KOPT-K1 (cell line): ENCODE results near the gene VWCE.

Source experiments
- H3K27ac ChIP-seq: fragments of 200-600 bp; sonication (generic); 2 replicates; pipeline ENCODE4 v1.5.1; 2016; ENCODE audit warnings: antibody characterized with exemption, mild to moderate bottlenecking, low read depth, low read length; ENCODE audit not compliant: poor library complexity, severe bottlenecking
- H3K36me3 ChIP-seq: fragments of 200-600 bp; sonication (generic); 2 replicates; pipeline ENCODE4 v1.5.1; 2017; ENCODE audit warnings: antibody characterized with exemption, mild to moderate bottlenecking, low read length, moderate library complexity; ENCODE audit not compliant: insufficient read depth
- H3K9me3 ChIP-seq: fragments of 200-600 bp; sonication (generic); 2 replicates; pipeline ENCODE4 v1.5.1; 2017; ENCODE audit warnings: antibody characterized with exemption, low read length, mild to moderate bottlenecking; ENCODE audit not compliant: insufficient read depth, poor library complexity, severe bottlenecking

VWCE gene

DNA sequence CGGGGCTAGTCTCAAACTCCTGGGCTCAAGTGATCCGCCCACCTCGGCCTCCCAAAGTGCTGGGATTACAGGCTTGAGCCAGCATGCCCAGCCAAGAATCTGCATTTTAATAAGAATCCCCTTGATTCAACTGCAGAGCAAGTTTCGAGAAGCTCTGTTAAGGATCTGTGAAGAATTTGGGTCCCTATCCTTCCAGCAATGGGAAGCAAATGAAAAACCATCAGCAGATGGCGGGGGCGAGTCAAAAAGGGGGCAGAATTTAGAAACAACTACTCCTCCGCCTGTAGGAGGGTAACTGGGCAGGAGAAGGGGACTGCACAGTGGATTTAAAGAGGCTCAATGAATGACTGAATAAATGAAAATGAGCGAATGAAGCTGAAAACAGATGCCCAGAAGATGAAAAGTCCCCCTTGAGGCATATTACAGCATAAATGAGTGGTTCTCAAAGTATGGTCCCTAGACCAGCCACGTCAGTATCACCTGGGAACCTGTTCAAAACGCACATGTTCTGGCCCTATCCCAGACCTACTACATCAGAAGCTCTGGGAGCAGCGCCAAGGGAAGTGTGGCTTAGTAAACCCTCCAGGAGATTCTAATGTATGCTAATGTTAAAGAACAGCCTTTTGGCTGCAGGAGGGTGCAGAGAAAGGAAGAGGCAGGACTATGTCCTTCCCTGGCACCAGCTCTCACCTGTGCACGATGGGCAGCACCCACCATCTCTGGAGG, 15.0 kb downstream of the VWCE start:
- H3K36me3 ChIP-seq = peaks cover 35% of the 10 kb centered on the region; the same call in 1 of the 2 replicates
- H3K27ac ChIP-seq = no peak overlapping the region
- no peaks in the 10 kb centered on the region for H3K9me3 ChIP-seq

DNA sequence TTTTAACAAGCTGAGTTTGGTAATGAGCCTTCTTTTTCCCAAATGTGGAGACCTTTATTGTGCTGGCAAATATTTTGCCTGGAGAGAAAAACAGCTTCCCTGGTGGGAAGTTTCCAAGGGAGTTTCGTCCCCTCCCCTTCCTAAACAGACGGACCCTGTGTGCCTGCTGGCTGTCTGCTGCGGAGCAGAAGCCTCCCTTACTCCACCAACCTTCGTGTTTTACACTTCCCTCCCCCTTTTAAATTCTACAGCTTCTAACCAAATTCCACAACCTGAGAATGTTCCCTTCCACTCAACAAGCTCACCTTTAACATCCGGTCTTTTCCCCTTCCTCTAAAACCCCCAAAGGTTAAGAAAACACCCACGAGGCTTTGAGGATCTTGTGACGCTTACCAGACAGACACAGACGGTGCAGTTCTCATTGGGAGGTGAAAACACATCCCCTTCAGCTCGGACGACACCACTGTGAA, 17.1 kb downstream of the VWCE start:
- peaks cover 34% of the 10 kb centered on the region; the same call in 1 of the 2 replicates for H3K36me3 ChIP-seq

DNA sequence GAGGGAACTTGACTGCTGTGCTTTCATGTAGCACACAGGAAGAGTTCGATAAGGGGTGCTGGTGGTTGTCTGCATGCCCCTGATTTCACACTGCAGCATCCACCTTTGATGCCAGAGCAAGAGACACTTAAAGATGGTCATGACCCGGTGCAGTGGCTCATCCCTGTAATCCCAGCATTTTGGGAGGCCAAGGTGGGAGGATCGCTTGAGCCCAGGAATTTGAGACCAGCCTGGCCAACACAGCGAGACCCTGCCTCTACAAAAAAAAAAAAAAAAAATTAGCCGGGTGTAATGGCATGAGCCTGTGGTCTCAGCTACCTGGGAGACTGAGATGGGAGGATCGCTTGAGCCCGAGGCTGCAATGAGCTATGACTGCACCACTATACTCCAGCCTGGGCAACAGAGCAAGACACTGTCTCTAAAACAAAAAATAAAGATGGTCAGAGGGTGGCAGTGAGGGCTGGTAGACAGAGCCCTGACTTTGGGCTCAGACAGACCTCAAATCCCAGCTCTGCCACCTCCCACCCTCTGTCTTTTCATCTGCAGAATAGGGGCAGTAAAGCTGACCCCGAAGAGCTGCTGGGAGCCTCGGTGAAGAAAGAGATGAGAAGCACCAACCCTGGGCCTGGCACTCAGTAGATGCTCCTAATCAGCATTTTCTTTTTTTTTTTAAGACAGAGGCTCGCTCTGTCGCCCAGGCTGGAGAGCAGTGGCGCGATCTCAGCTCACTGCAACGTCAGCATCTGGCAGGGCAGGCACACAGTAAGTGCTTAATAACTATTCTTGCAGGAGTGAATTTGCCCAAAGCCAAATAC, 17.7 kb downstream of the VWCE start:
- Histone ChIP-seq H3K36me3 (peaks cover 37% of the 10 kb centered on the region; the same call in 1 of the 2 replicates), H3K27ac (no peak overlapping the region), H3K9me3 (no peaks in the 10 kb centered on the region)

More for the DNA sequence above, 17.1 kb downstream of the VWCE start:
- Histone ChIP-seq H3K27ac (no peak overlapping the region), H3K9me3 (no peaks in the 10 kb centered on the region)

GRCh38 chr11:61275191-61275590, 19.9 kb downstream of the VWCE start:
- H3K36me3 ChIP-seq = peaks cover 32% of the 10 kb centered on the region; the same call in 1 of the 2 replicates
- no peaks in the 10 kb centered on the region for H3K9me3 ChIP-seq
- H3K27ac ChIP-seq = no peak overlapping the region

DNA sequence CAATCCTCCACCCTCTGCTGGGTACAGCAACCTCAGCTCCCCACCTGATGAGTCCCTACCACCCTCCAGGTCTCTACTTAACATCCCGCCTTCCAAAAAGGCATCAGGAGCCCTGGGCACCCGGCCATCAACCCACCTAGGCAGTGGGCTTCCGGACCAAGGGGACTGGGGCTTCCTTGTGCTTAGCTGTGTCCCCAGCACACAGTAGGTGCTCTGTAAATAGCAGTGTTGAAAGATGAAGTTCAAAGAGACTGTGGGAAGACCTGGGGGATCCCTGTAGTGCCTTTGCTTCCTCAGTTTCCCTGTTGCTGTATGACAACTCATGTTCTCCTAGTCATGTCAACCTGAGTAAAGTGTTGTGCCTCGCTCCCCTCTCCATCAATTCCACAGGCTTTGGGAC, 21.0 kb downstream of the VWCE start:
- Histone ChIP-seq H3K9me3 (no peaks in the 10 kb centered on the region), H3K27ac (no peak overlapping the region), H3K36me3 (peaks cover 29% of the 10 kb centered on the region; the same call in 1 of the 2 replicates)

DNA sequence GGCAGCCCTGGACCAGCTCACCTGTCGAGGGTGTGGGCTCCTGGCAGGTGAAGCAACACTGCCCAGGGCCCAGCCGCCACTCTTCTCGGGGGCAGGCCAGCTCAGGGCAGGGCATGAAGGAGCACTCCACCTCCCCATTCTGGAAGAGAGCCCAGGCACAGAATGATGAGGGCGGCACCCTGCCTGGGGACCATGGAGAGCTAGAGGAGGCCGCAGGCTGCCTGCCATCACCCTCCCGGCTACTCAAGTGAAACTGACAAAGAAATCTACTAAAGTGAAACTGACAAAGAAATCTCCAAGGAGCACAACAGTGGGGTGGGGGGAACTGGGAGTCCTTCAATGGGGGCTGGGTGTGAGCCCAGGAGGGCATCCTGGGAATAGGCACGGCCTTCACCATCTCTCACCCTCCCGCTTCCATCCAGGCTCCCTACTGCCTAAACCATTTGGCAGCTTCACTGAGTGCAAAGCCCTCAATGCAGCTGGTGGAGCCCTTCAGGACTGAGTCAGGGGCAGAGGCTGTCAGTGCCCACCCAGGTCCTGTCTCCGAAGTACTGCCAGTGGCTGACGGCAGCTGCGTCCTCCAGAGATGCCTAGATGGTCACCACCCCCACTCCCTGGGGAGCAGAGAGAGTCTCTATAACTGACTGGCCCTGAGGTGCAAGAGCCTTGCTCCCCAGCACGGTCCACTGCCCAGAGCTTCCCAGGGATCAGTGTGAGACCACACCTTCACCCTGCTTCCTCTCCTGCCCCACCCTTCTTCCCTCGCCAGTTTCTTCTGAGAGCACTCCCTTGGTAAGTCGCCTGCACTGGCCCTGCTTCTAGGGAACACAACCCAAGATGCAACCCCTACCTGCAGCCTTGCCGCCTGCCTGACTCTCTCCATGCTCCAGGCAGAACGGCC, 21.7 kb downstream of the VWCE start:
- Histone ChIP-seq H3K9me3 (no peaks in the 10 kb centered on the region), H3K27ac (no peak overlapping the region), H3K36me3 (peaks cover 29% of the 10 kb centered on the region; the same call in 1 of the 2 replicates)

- Histone ChIP-seq H3K9me3 (no peaks in the 10 kb centered on the region), H3K36me3 (peaks cover 29% of the 10 kb centered on the region; the same call in 1 of the 2 replicates), H3K27ac (no peak overlapping the region)
These were observed 22.4 kb downstream of the VWCE start for GRCh38 chr11:61272731-61273130.

- no peaks in the 10 kb centered on the region for H3K9me3 ChIP-seq
- no peak overlapping the region for H3K27ac ChIP-seq
- H3K36me3 ChIP-seq = peaks cover 29% of the 10 kb centered on the region; the same call in 1 of the 2 replicates
These were observed 24.6 kb downstream of the VWCE start for GRCh38 chr11:61270354-61271076.

DNA sequence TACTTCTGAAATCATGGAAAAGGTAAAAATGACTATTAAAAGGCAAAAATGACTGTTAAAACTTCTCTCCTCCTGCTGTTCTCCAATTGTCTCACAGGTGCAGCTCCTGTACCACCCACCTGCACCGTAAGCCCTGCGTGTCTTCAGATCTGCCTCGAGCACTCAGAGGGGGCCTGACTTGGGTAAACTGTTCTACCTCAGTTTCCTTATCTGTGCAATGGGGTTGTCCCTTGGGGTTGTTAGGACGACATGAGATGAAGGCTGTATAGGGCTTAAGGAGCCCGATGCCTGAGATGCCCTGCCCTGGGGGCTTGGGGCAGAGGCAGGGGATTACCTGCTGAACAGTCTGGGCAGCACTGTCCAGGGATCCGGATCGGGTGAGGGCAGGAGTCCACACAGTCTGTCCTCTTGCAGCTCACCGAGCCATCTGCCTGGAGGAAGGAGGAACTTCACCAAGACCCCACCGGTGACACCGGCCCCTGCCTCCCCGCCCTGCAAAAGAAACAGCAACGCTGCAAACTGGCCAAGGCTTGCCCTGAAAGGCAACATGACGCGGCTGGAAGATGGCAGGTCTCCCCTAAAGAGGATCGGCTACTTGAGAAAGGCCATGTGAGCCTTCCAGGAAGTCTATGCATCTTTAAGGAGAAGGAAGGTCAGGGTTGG, 26.4 kb downstream of the VWCE start:
- peaks cover 22% of the 10 kb centered on the region; the same call in 1 of the 2 replicates for H3K36me3 ChIP-seq
- no peaks in the 10 kb centered on the region for H3K9me3 ChIP-seq

DNA sequence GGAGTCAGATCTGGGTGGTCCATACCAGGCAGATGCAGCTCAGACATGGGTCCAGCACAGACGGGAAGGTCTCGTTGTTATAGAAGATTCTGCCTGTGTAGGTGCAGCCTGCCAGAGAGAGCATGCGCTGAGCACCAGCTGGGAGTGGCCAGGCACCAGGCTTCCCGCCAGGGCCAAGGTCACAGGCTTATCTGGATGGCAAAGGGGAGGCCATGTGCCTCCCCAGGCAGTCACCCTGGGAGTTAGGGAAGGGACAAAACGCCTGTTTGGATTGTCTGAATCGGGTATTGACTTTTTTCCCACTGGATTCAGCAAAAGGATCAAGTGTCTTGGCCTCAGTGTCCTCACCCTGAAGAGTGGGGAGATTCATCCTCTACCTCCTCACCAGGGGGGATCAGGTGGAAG, 27.7 kb downstream of the VWCE start:
- H3K36me3 ChIP-seq = peaks cover 12% of the 10 kb centered on the region; the same call in 1 of the 2 replicates
- H3K27ac ChIP-seq = no peak overlapping the region
- no peaks in the 10 kb centered on the region for H3K9me3 ChIP-seq

More for the DNA sequence above, 26.4 kb downstream of the VWCE start:
- H3K27ac ChIP-seq = no peak overlapping the region

DNA sequence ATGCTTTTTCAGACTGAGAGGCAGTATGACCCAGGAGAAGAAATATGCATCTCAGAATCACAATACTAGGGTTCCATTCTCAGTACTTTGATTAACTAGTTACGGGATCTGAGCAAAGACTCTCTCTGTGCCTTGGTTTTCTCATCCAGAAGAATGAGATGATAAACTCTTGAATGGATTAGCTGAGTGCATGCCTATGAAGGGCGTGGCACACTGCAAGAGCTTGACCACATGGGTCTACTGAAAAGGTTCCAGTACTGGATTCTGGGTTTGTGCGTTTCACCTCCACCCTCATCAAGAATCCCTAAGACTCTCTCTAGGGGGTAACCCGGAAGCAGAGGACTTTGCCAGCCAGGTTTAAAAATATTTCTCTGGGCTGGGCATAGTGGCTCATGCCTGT, 28.5 kb downstream of the VWCE start:
- Histone ChIP-seq H3K9me3 (no peaks in the 10 kb centered on the region), H3K36me3 (peaks cover 4% of the 10 kb centered on the region; the same call in 1 of the 2 replicates), H3K27ac (no peak overlapping the region)

GRCh38 chr11:61265357-61265756, 29.8 kb downstream of the VWCE start:
- H3K9me3 ChIP-seq = no peaks in the 10 kb centered on the region
- no peaks in the 10 kb centered on the region; the same call in 1 of the 2 replicates for H3K36me3 ChIP-seq
- no peak overlapping the region for H3K27ac ChIP-seq

GRCh38 chr11:61264795-61265194, 30.3 kb downstream of the VWCE start:
- Histone ChIP-seq H3K9me3 (no peaks in the 10 kb centered on the region), H3K36me3 (no peaks in the 10 kb centered on the region; the same call in 1 of the 2 replicates), H3K27ac (no peak overlapping the region)
